ENCODE measurements around the gene KHDRBS2. TPM values are rescaled to one million over a fixed set of nuclear protein-coding genes. Genes with fewer than 3 reads are reported as not detected.

The KHDRBS2 gene
- total and polyA plus RNA-seq, 2 donors (not counting 3 experiments of a cell fraction or from before 2014, with no cell fraction given), result not detected

- ChIA-PET POLR2A (no interaction called here), CTCF (no interaction called here)
- BruUV-seq (replicated peaks), result no TSS peak
- DNase-seq (ENCODE audit: low read depth, low spot score) (no peak), FAIRE-seq (no peak)
- Histone ChIP-seq H3K27me3 (ENCODE audit: control insufficient read depth in 2 of 2, insufficient read depth in 2 of 2, low read length in 2 of 2) (no peaks in the 10 kb centered on the region), H3K4me3 (replicated peaks in 1 of 3; ENCODE audit: insufficient read depth in 1 of 3, low read depth in 1 of 3, low read length in 3 of 3) (no peak overlapping the region), H3K9me3 (replicated peaks; ENCODE audit: control insufficient read depth, insufficient read depth, low read length) (peaks cover 1% of the 10 kb centered on the region), H3K79me2 (ENCODE audit: control insufficient read depth, insufficient read depth, low read length) (no peaks in the 10 kb centered on the region), H3K4me2 (ENCODE audit: insufficient read depth, low read length) (no peak overlapping the region), H3K36me3 (ENCODE audit: control insufficient read depth in 2 of 2, extremely low read depth in 1 of 2, insufficient read depth in 2 of 2, low read length in 2 of 2) (no peaks in the 10 kb centered on the region), H4K20me1 (replicated peaks; ENCODE audit: control insufficient read depth, extremely low read depth, insufficient read depth, low read length) (no peaks in the 10 kb centered on the region), H3K9me1 (replicated peaks; ENCODE audit: control insufficient read depth, extremely low read depth, insufficient read depth, low read length) (no peaks in the 10 kb centered on the region), H3K27ac (ENCODE audit: insufficient read depth, low read depth, low read length) (no peak overlapping the region), H3K4me1 (ENCODE audit: control insufficient read depth, extremely low read depth, insufficient read depth, low read length) (no peaks in the 10 kb centered on the region), H2AFZ (ENCODE audit: low read depth, low read length) (no peak overlapping the region), H3K9ac (replicated peaks; ENCODE audit: extremely low read depth, insufficient read depth, low read length) (no peak overlapping the region)
- no peak for TF ChIP-seq MAX (IDR thresholded peaks at IDR 0.05; ENCODE audit: insufficient read depth, insufficient read length)
- TF ChIP-seq GATA2 (IDR thresholded peaks at IDR 0.05; ENCODE audit: insufficient read depth, insufficient read length, low read depth, low read length), result no peak
- no peak for TF ChIP-seq POLR2AphosphoS5 (IDR thresholded peaks at IDR 0.05; ENCODE audit: insufficient read depth, low read depth, low read length)
- no peak for TF ChIP-seq JUN (IDR thresholded peaks at IDR 0.05; ENCODE audit: borderline replicate concordance, insufficient read depth, insufficient read length, low read depth)
- TF ChIP-seq EZH2 (IDR thresholded peaks at IDR 0.05; ENCODE audit: borderline replicate concordance, low read depth, low read length, severe bottlenecking), result no peak
- TF ChIP-seq FOS (IDR thresholded peaks at IDR 0.05; ENCODE audit: borderline replicate concordance, insufficient read depth, low read length), result no peak
- no peak for TF ChIP-seq CTCF (IDR thresholded peaks at IDR 0.05; ENCODE audit: extremely low read depth in 1 of 2, insufficient read depth in 1 of 2, low read depth in 1 of 2, low read length in 2 of 2)
- dilution Hi-C loops (cut with MboI; ENCODE audit: extremely low pct_ligation_motif_present, low sequenced_read_pairs) (no loop called here), intact Hi-C loops (cut with micrococcal nuclease) (no loop called here)
Measured at GRCh38 chr6:61947311-61947947, 338.6 kb downstream of the KHDRBS2 start.

Data from endothelial cell of umbilical vein (primary cell).